Breast epithelium (tissue), 3 donors: Measurements from ENCODE around the gene TUBB8.

ENCODE experiments used
- CTCF ChIP-seq, 3 donors: fragments of 450-650 bp; IDR thresholded peaks; one replicate each; pipeline ENCODE4 v1.5.1; 2016 to 2017; ENCODE audit warnings: antibody characterized with exemption in 3 of 3, mild to moderate bottlenecking in 3 of 3, moderate library complexity in 3 of 3
- POLR2AphosphoS5 ChIP-seq, 3 donors: sonication (generic); formaldehyde crosslinking; IDR thresholded peaks; one replicate each; pipeline ENCODE4 v1.6.1; 2017; ENCODE audit warnings: antibody characterized with exemption in 3 of 3

DNA sequence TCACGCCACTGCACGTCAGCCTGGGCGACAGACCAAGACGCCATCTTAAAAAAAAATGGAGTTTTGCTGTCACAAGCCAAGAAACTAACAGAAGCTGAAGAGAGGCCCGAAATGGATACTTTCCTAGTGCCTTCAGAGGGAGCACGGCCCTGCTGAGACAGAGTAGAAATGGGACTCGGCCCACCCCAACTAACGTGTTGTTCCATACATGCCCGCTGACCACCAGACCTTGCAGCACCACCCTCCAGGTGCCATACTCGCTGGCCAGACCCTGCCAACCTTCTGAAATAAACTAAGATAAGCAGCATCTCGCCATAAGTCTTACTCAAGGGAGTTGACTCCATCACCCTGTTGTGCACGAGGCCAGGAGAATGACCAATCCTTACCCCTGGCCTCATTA, 29.5 kb upstream of the TUBB8 start:
- TF ChIP-seq CTCF (IDR thresholded peaks at IDR 0.05): no peak
- no peak for TF ChIP-seq POLR2AphosphoS5 (IDR thresholded peaks at IDR 0.05)
